GM18526 (cell line): Measurements from ENCODE around the gene SCTR.

ENCODE experiments used
- POLR2A ChIP-seq: IDR thresholded peaks from 3 replicates; pipeline ENCODE4 v1.6.1; 2011; ENCODE audit not compliant: insufficient read length; ENCODE audit errors: extremely low read depth

Gene SCTR

GRCh38 chr2:119451336-119452050, 72.8 kb downstream of the SCTR start:
- no peak for TF ChIP-seq POLR2A

DNA sequence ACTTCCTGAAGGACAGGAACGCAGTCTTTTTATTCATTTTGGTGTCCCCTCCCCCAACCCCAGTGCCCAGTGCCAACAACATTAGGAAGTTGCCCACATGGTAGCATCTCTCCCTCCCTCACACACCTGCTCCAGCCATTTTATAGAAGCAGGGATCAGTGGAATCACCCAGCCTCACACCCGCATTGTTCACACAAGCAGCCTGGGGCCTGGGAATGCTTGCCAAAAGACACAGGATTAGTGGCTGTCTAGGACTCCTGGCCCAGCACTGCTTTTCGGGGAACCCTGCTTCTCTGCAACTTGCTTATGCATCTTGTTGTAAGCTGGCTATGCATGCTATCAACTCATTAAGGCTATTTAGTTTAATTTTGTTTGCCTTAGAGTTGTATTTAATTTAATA, 74.8 kb downstream of the SCTR start:
- TF ChIP-seq POLR2A: no peak

GRCh38 chr2:119448427-119449141, 75.7 kb downstream of the SCTR start:
- no peak for TF ChIP-seq POLR2A

DNA sequence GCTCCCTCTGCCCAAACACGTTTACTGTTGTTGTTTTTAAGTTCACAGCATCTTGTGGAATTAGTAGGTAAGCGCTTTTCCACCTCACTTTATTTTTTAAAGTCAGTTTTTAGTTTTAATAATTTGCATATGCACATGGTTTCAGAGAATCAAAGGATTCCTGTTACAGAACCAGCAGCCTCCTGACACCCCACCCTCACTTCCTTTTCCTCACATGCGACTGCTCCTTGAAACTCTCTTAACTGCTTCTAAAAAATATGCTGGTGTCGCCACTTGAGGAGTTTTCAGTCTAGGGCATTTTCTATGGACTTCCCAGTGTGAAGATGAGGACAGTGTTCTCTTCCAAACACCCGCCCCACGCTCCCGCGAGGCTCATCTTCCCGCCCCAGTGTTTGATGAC, 78.2 kb downstream of the SCTR start:
- TF ChIP-seq POLR2A: no peak

DNA sequence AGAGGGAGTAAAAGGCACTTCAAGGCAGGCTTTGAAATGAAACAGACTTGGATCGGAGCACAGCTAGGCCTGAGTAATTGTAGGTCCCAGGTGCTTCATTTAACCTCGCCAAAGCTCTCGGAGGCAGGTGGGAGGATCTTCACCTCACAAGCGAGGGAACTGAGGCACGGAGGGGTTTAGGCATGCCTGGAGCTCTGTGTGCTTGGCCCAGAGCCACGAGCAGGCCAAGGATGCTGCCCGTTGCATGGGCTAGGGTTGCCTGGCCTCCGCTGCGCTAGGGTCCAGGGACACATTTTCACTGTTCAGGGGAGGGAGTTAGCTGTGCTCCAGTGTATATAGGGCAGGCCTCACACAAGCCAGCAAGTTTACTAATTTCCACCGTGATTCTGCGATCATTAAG, 81.4 kb downstream of the SCTR start:
- no peak for TF ChIP-seq POLR2A

DNA sequence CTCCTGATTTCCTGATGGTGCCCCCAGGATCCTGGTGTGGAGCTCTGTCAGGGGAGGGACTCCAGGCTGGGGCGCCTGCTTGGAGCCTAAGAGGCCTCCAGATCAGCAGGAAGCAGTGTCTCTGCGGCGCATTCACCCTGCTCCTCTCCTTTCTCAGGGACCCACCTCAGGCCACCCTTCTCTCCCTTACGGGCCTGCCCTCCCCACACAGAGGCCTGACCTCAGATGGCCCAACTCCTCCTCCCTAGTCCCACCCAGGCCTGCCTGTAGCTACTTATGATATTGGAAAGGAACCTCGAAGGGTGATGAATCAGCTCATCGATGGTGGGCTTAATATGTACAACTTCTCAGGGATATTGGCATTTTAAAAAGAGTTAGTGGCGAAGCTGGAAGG, 82.1 kb downstream of the SCTR start:
- no peak for TF ChIP-seq POLR2A

GRCh38 chr2:119441376-119442225, 82.7 kb downstream of the SCTR start:
- no peak for TF ChIP-seq POLR2A

DNA sequence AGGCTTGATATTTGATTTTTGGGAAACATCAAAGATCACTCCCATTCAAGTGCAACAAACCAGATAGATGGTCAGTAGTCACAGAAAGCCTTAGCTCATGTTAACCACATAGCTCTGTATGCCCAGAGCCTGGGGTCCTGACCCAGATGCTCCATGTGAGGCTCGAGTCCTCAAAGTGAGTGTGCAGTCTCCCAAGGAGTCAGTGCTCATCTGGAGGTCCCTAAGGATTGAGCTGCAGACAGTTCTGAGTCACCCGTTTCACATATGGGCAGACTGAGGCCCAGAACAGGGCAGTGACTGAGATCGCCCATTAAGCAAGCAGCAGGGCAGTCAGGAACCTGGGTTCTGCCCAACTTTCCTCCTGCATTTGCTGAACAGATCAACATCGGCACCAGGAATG, 83.4 kb downstream of the SCTR start:
- TF ChIP-seq POLR2A: no peak

GRCh38 chr2:119440501-119440870, 83.8 kb downstream of the SCTR start:
- no peak for TF ChIP-seq POLR2A

GRCh38 chr2:119439574-119440500, 84.4 kb downstream of the SCTR start:
- no peak for TF ChIP-seq POLR2A

DNA sequence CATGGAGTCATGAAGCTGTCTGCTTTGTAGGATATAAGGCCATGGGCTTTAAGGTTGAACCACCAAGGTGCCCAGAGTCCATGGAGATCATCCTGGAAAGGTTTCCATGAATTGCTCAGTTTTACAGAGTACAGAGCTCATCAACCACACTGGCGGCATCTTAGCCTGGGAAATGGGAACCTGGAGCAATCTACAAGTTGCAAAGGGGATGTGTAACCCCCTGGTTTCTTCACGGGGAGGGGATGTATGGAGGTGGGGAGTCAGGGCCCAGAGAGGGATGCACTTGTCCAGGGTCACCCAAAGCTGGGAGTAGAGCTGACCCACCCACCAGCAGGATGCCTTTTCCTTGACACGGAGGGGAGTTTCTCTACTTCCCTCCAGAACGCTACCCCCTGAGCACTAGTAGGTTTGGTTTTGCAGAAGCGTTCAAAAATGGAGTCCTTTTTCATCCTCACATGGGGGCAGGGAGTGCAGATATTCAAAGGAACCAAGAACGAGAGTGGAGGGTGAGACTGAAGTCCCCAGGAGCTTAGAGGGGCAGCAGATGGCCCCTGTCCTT, 85.5 kb downstream of the SCTR start:
- no peak for TF ChIP-seq POLR2A

GRCh38 chr2:119438128-119438656, 86.1 kb downstream of the SCTR start:
- no peak for TF ChIP-seq POLR2A

DNA sequence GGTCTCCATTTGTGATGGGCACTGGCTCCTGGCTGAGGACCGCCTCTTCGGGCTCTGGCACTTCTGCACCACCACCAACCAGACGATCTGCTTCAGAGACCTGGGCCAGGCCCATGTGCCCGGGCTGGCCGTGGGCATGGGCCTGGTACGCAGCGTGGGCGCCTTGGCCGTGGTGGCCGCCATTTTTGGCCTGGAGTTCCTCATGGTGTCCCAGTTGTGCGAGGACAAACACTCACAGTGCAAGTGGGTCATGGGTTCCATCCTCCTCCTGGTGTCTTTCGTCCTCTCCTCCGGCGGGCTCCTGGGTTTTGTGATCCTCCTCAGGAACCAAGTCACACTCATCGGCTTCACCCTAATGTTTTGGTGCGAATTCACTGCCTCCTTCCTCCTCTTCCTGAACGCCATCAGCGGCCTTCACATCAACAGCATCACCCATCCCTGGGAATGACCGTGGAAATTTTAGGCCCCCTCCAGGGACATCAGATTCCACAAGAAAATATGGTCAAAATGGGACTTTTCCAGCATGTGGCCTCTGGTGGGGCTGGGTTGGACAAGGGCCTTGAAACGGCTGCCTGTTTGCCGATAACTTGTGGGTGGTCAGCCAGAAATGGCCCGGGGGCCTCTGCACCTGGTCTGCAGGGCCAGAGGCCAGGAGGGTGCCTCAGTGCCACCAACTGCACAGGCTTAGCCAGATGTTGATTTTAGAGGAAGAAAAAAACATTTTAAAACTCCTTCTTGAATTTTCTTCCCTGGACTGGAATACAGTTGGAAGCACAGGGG, 87.1 kb downstream of the SCTR start:
- TF ChIP-seq POLR2A: no peak

- TF ChIP-seq POLR2A: no peak
Observed at GRCh38 chr2:119435953-119436297, 88.4 kb downstream of the SCTR start.
